HepG2 (cell line): ENCODE results near the gene C1orf35. TPM values are rescaled to one million over a fixed set of nuclear protein-coding genes. Genes with fewer than 3 reads are reported as not detected.

Experiments
- ATF7-NPFF ChIP-seq: sonication (generic); formaldehyde crosslinking; IDR thresholded peaks from 2 replicates; pipeline ENCODE4 v1.8.1; 2023; ENCODE audit warnings: mild to moderate bottlenecking, low read depth, missing genetic modification reagents, moderate library complexity
- GTF3A ChIP-seq: sonication (generic); formaldehyde crosslinking; conservative IDR thresholded peaks from 2 replicates; pipeline ENCODE4 v1.4.0; 2020; ENCODE audit warnings: mild to moderate bottlenecking, missing genetic modification reagents
- HMG20A ChIP-seq: IDR thresholded peaks from 2 replicates; pipeline ENCODE4 v1.6.1; 2016; ENCODE audit warnings: borderline replicate concordance
- KDM3A ChIP-seq: IDR thresholded peaks from 2 replicates; pipeline ENCODE4 v1.6.1; 2018; ENCODE audit warnings: low read depth, missing compliant biosample characterization
- MYPOP ChIP-seq: sonication (generic); formaldehyde crosslinking; IDR thresholded peaks from 2 replicates; pipeline ENCODE4 v1.8.1; 2023; ENCODE audit warnings: mild to moderate bottlenecking, moderate library complexity, missing genetic modification reagents
- NR2F1 ChIP-seq, 2 experiments: fragments of 450-650 bp in 1 of 2; formaldehyde crosslinking in 1 of 2; IDR thresholded peaks; 2 replicates each; pipeline versions ENCODE4 v1.5.0 to v1.6.1; 2016 to 2020; ENCODE audit warnings: mild to moderate bottlenecking in 1 of 2, missing compliant biosample characterization in 1 of 2, missing genetic modification reagents in 1 of 2, moderate library complexity in 1 of 2
- PAF1 ChIP-seq: IDR thresholded peaks from 2 replicates; pipeline ENCODE4 v1.6.1; 2016; ENCODE audit warnings: missing genetic modification reagents, missing compliant biosample characterization
- PATZ1 ChIP-seq: sonication (generic); formaldehyde crosslinking; IDR thresholded peaks from 2 replicates; pipeline ENCODE4 v1.4.0; 2020; ENCODE audit warnings: missing genetic modification reagents
- SMAD9 ChIP-seq: sonication (generic); formaldehyde crosslinking; IDR thresholded peaks from 2 replicates; pipeline ENCODE4 v1.5.1; 2020; ENCODE audit warnings: mild to moderate bottlenecking, missing genetic modification reagents
- SMARCE1 ChIP-seq: fragments of 450-650 bp; IDR thresholded peaks from 2 replicates; pipeline ENCODE4 v1.6.1; 2017; ENCODE audit warnings: borderline replicate concordance
- SP140L ChIP-seq: sonication (generic); formaldehyde crosslinking; IDR thresholded peaks from 2 replicates; pipeline ENCODE4 v1.4.0; 2020; ENCODE audit warnings: missing genetic modification reagents, borderline replicate concordance
- STAG1 ChIP-seq: sonication (generic); formaldehyde crosslinking; IDR thresholded peaks from 2 replicates; pipeline ENCODE4 v1.4.0; 2020; ENCODE audit warnings: missing genetic modification reagents
- THYN1 ChIP-seq: sonication (generic); formaldehyde crosslinking; IDR thresholded peaks from 2 replicates; pipeline ENCODE4 v1.8.1; 2023; ENCODE audit warnings: low read depth, mild to moderate bottlenecking, moderate library complexity, missing genetic modification reagents, borderline replicate concordance
- ZBTB21 ChIP-seq: sonication (generic); formaldehyde crosslinking; IDR thresholded peaks from 2 replicates; pipeline ENCODE4 v1.4.0; 2020; ENCODE audit warnings: missing genetic modification reagents
- ZBTB7B ChIP-seq: sonication (generic); formaldehyde crosslinking; IDR thresholded peaks from 2 replicates; pipeline ENCODE4 v1.4.0; 2020; ENCODE audit warnings: missing genetic modification reagents
- ZFP1 ChIP-seq: IDR thresholded peaks from 2 replicates; pipeline ENCODE4 v1.6.1; 2016
- ZKSCAN5 ChIP-seq: sonication (generic); formaldehyde crosslinking; IDR thresholded peaks from 2 replicates; pipeline ENCODE4 v1.5.1; 2020; ENCODE audit warnings: mild to moderate bottlenecking, missing genetic modification reagents
- ZNF24 ChIP-seq: fragments of 450-650 bp; IDR thresholded peaks from 2 replicates; pipeline ENCODE4 v1.6.1; 2017; ENCODE audit warnings: antibody characterized with exemption, mild to moderate bottlenecking
- ZNF282 ChIP-seq: fragments of 450-650 bp; IDR thresholded peaks from 2 replicates; pipeline ENCODE4 v1.6.1; 2018; ENCODE audit not compliant: partially characterized antibody
- ZNF382 ChIP-seq: sonication (generic); formaldehyde crosslinking; IDR thresholded peaks from 2 replicates; pipeline ENCODE4 v1.5.0; 2020; ENCODE audit warnings: missing genetic modification reagents, mild to moderate bottlenecking, borderline replicate concordance
- ZNF484 ChIP-seq: sonication (generic); formaldehyde crosslinking; IDR thresholded peaks from 2 replicates; pipeline ENCODE4 v1.5.1; 2020; ENCODE audit warnings: mild to moderate bottlenecking, low read depth, missing genetic modification reagents, borderline replicate concordance
- ZNF530 ChIP-seq: sonication (generic); formaldehyde crosslinking; IDR thresholded peaks from 2 replicates; pipeline ENCODE4 v1.5.0; 2020; ENCODE audit warnings: low read depth, mild to moderate bottlenecking, missing genetic modification reagents
- ZNF567 ChIP-seq: sonication (generic); formaldehyde crosslinking; IDR thresholded peaks from 2 replicates; pipeline ENCODE4 v1.8.1; 2023; ENCODE audit warnings: mild to moderate bottlenecking, missing genetic modification reagents, borderline replicate concordance
- ZNF709 ChIP-seq: sonication (generic); formaldehyde crosslinking; IDR thresholded peaks from 2 replicates; pipeline ENCODE4 v1.5.0; 2020; ENCODE audit warnings: mild to moderate bottlenecking, missing genetic modification reagents
- polyA plus RNA-seq, 8 experiments: library from polyadenylated mRNA; depleted of rRNA in 3 of 8; stranded (reverse) in 7 of 8; unstranded in 1 of 8; fragments of >200 nt; fragmentation: Illumina TruSeq in 4 of 8; extraction: Trizol in 4 of 8; gene quantifications; 2 replicates each; pipeline versions ENCODE4 v1.2.1 to v1.2.3, GENCODE V29; 2011 to 2016; ENCODE audit warnings: low read depth in 4 of 8, missing spikeins in 1 of 8, mixed read lengths in 1 of 8; ENCODE audit not compliant: insufficient read depth in 1 of 8
- total RNA-seq, 5 experiments: library from RNA; depleted of rRNA; stranded (reverse); fragments of >200 nt; fragmentation: Illumina TruSeq; extraction: Trizol; gene quantifications; 2 replicates each; pipeline ENCODE4 v1.2.3, GENCODE V29; 2016; ENCODE audit warnings: low read depth in 1 of 5
- TF ChIP-seq, protein P1 (sequence below): sonication (generic); formaldehyde crosslinking; IDR thresholded peaks from 2 replicates; pipeline ENCODE4 v1.5.0; 2020; ENCODE audit warnings: mild to moderate bottlenecking, low read depth, missing genetic modification reagents, borderline replicate concordance
- TF ChIP-seq, protein P2 (sequence below): sonication (generic); formaldehyde crosslinking; IDR thresholded peaks from 2 replicates; pipeline ENCODE4 v1.5.0; 2020; ENCODE audit warnings: mild to moderate bottlenecking, missing genetic modification reagents, moderate library complexity

The C1orf35 gene
- total and polyA plus RNA-seq, 2 of the 13 experiments (the other 11 are each of a cell fraction or from before 2014, with no cell fraction given): 8.1 to 19.3 TPM

GRCh38 chr1:228109073-228109961 lies 6.2 kb upstream of the C1orf35 start, which contains the start of gene MRPL55 (continued):
- peak; percentile 55; the same call in 1 of the 2 replicates for TF ChIP-seq ATF7-NPFF (CRISPR knock-in tag)
- TF ChIP-seq, protein P1, sequence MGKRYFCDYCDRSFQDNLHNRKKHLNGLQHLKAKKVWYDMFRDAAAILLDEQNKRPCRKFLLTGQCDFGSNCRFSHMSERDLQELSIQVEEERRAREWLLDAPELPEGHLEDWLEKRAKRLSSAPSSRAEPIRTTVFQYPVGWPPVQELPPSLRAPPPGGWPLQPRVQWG (CRISPR knock-in tag): no peak
- no peak for TF ChIP-seq SP140L (CRISPR knock-in tag)
- no peak for TF ChIP-seq SMARCE1
- TF ChIP-seq PAF1 (CRISPR knock-in tag): no peak
- no peak for TF ChIP-seq ZKSCAN5 (CRISPR knock-in tag)
- peak; percentile 74; the same call in 1 of the 2 replicates for TF ChIP-seq ZNF709 (CRISPR knock-in tag)
- no peak for TF ChIP-seq HMG20A
- peak; percentile 58; the same call in 1 of the 2 replicates for TF ChIP-seq PATZ1 (CRISPR knock-in tag)
- TF ChIP-seq THYN1 (CRISPR knock-in tag): no peak
- TF ChIP-seq GTF3A (CRISPR knock-in tag): no peak
- TF ChIP-seq ZNF567: no peak
- no peak for TF ChIP-seq ZNF282
- peak; percentile 56; the same call in 1 of the 2 replicates for TF ChIP-seq ZFP1 (CRISPR knock-in tag)
- no peak for TF ChIP-seq KDM3A (CRISPR knock-in tag)
- peak; percentile 31; the same call in 1 of the 2 replicates for TF ChIP-seq ZBTB7B
- TF ChIP-seq ZNF484 (CRISPR knock-in tag): no peak
- TF ChIP-seq STAG1 (CRISPR knock-in tag): no peak
- TF ChIP-seq, protein P2, sequence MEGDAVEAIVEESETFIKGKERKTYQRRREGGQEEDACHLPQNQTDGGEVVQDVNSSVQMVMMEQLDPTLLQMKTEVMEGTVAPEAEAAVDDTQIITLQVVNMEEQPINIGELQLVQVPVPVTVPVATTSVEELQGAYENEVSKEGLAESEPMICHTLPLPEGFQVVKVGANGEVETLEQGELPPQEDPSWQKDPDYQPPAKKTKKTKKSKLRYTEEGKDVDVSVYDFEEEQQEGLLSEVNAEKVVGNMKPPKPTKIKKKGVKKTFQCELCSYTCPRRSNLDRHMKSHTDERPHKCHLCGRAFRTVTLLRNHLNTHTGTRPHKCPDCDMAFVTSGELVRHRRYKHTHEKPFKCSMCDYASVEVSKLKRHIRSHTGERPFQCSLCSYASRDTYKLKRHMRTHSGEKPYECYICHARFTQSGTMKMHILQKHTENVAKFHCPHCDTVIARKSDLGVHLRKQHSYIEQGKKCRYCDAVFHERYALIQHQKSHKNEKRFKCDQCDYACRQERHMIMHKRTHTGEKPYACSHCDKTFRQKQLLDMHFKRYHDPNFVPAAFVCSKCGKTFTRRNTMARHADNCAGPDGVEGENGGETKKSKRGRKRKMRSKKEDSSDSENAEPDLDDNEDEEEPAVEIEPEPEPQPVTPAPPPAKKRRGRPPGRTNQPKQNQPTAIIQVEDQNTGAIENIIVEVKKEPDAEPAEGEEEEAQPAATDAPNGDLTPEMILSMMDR: peak; percentile 57
- TF ChIP-seq SMAD9 (CRISPR knock-in tag): no peak
- TF ChIP-seq NR2F1 (CRISPR knock-in tag; IDR thresholded peaks at IDR 0.05): peak in 1 of 2 experiments; percentile 34; a peak in 1 of 4 replicates
- TF ChIP-seq ZBTB21: peak; percentile 97
- no peak for TF ChIP-seq ZNF24
- no peak for TF ChIP-seq ZNF530 (CRISPR knock-in tag)
- TF ChIP-seq ZNF382 (CRISPR knock-in tag): no peak
- peak; percentile 75; the same call in 1 of the 2 replicates for TF ChIP-seq MYPOP
